Stimulated activated effector memory CD8-positive, alpha-beta T cell treated with anti-CD3 and anti-CD28 coated beads, Interleukin-12 subunit alpha, Interleukin-12 subunit beta, amount 100 ng/mL, for 72 hours (primary cell): ENCODE measurements around the gene ATP2B3.
A peak's percentile ranks its signal among the peaks of the same experiment; 100 is the strongest.

Experiments used
- ATAC-seq: fragments of 150-1000 bp; cut with Tn5 transposase; 2 replicates; pipeline ENCODE4 v1.10.0; 2021
- DNase-seq, 2 donors: peaks; one replicate each; pipeline ENCODE4 v3.0.0; 2021 to 2022; ENCODE audit warnings: low spot score in 2 of 2
- H3K27ac Mint-ChIP-seq: one replicate; pipeline ENCODE4 v1.8.0; 2022; ENCODE audit warnings: mild to moderate bottlenecking, mixed read lengths
- H3K36me3 Mint-ChIP-seq: one replicate; pipeline ENCODE4 v1.8.0; 2022; ENCODE audit warnings: mild to moderate bottlenecking, mixed read lengths
- H3K4me1 Mint-ChIP-seq: one replicate; pipeline ENCODE4 v1.8.0; 2022; ENCODE audit warnings: mixed read lengths
- H3K4me3 Mint-ChIP-seq: one replicate; pipeline ENCODE4 v1.8.0; 2022; ENCODE audit warnings: mild to moderate bottlenecking, mixed read lengths
- H3K9me3 Mint-ChIP-seq: one replicate; pipeline ENCODE4 v1.8.0; 2022; ENCODE audit warnings: mixed read lengths

The ATP2B3 gene

GRCh38 chrX:153517423-153517822, at the start of gene ATP2B3:
TSS of gene ATP2B3 (plus strand) at chrX:153517642. CDS start at chrX:153536248, 18,606 bp downstream.
- ATAC-seq (no peak), DNase-seq (no peak)
- Mint-ChIP-seq H3K4me3 (no peak within 1 kb of the TSS), H3K4me1 (no peaks in the 10 kb centered on the region), H3K36me3 (no peaks in the 10 kb centered on the region), H3K27ac (no peak within 1 kb of the TSS), H3K9me3 (no peaks in the 10 kb centered on the region)

- Mint-ChIP-seq H3K4me3 (no peak overlapping the region), H3K4me1 (peaks cover 12% of the 10 kb centered on the region), H3K27ac (no peak overlapping the region), H3K36me3 (peaks cover 30% of the 10 kb centered on the region), H3K9me3 (no peaks in the 10 kb centered on the region)
- DNase-seq, result no peak
- ATAC-seq, result no peak
Measured at GRCh38 chrX:153468008-153468580, 49.3 kb upstream of the ATP2B3 start.

GRCh38 chrX:153469811-153470410, 47.5 kb upstream of the ATP2B3 start:
- Mint-ChIP-seq H3K4me1 (peaks cover 12% of the 10 kb centered on the region), H3K27ac (no peak overlapping the region), H3K9me3 (no peaks in the 10 kb centered on the region), H3K4me3 (peak overlapping the region; percentile 66), H3K36me3 (peaks cover 21% of the 10 kb centered on the region)
- DNase-seq (no peak), ATAC-seq (peak; percentile 52)

GRCh38 chrX:153470411-153471363, 46.8 kb upstream of the ATP2B3 start, which contains the start of gene HAUS7:
TSS of gene HAUS7 (minus strand) at chrX:153470576. CDS start at chrX:153470557, 19 bp downstream.
- Mint-ChIP-seq H3K9me3 (no peaks in the 10 kb centered on the region), H3K36me3 (peaks cover 13% of the 10 kb centered on the region), H3K4me3 (peak within 1 kb of the TSS; percentile 66), H3K4me1 (peaks cover 12% of the 10 kb centered on the region), H3K27ac (no peak within 1 kb of the TSS)
- peak; percentile 88 for ATAC-seq
- peak; percentile 74 to 88 for DNase-seq

- no peak for ATAC-seq
- Mint-ChIP-seq H3K9me3 (no peaks in the 10 kb centered on the region), H3K4me3 (no peak overlapping the region)
Measured at GRCh38 chrX:153471663-153472280, 45.7 kb upstream of the ATP2B3 start.

GRCh38 chrX:153473126-153473525, 44.3 kb upstream of the ATP2B3 start:
- Mint-ChIP-seq H3K9me3 (no peaks in the 10 kb centered on the region), H3K4me1 (peaks cover 4% of the 10 kb centered on the region), H3K4me3 (peak overlapping the region; percentile 36), H3K27ac (peak overlapping the region; percentile 81), H3K36me3 (no peaks in the 10 kb centered on the region)
- no peak for DNase-seq
- no peak for ATAC-seq

More at GRCh38 chrX:153471663-153472280, 45.7 kb upstream of the ATP2B3 start:
- H3K36me3 Mint-ChIP-seq, result peaks cover 9% of the 10 kb centered on the region
- DNase-seq, result no peak
- peaks cover 12% of the 10 kb centered on the region for H3K4me1 Mint-ChIP-seq
- no peak overlapping the region for H3K27ac Mint-ChIP-seq

GRCh38 chrX:153474266-153474665, 43.2 kb upstream of the ATP2B3 start:
- Mint-ChIP-seq H3K4me1 (peaks cover 4% of the 10 kb centered on the region), H3K27ac (no peak overlapping the region), H3K9me3 (no peaks in the 10 kb centered on the region), H3K4me3 (peak overlapping the region; percentile 25), H3K36me3 (no peaks in the 10 kb centered on the region)
- ATAC-seq (no peak), DNase-seq (no peak)

- Mint-ChIP-seq H3K36me3 (no peaks in the 10 kb centered on the region), H3K9me3 (no peaks in the 10 kb centered on the region), H3K4me3 (peak overlapping the region; percentile 25), H3K4me1 (peaks cover 4% of the 10 kb centered on the region), H3K27ac (no peak overlapping the region)
- ATAC-seq (no peak), DNase-seq (no peak)
Measured at GRCh38 chrX:153474718-153475117, 42.7 kb upstream of the ATP2B3 start.

GRCh38 chrX:153475271-153475670, 42.2 kb upstream of the ATP2B3 start:
- ATAC-seq (no peak), DNase-seq (no peak)
- Mint-ChIP-seq H3K36me3 (no peaks in the 10 kb centered on the region), H3K27ac (no peak overlapping the region), H3K9me3 (no peaks in the 10 kb centered on the region), H3K4me1 (peaks cover 4% of the 10 kb centered on the region), H3K4me3 (no peak overlapping the region)

GRCh38 chrX:153475751-153476281, 41.6 kb upstream of the ATP2B3 start:
- H3K4me1 Mint-ChIP-seq, result peaks cover 4% of the 10 kb centered on the region
- H3K4me3 Mint-ChIP-seq, result no peak overlapping the region
- no peak for DNase-seq
- H3K36me3 Mint-ChIP-seq, result no peaks in the 10 kb centered on the region
- H3K9me3 Mint-ChIP-seq, result no peaks in the 10 kb centered on the region
- H3K27ac Mint-ChIP-seq, result peak overlapping the region; percentile 56
- ATAC-seq, result no peak

- no peak for DNase-seq
- Mint-ChIP-seq H3K4me1 (no peaks in the 10 kb centered on the region), H3K4me3 (no peak overlapping the region), H3K36me3 (no peaks in the 10 kb centered on the region), H3K9me3 (no peaks in the 10 kb centered on the region), H3K27ac (no peak overlapping the region)
- ATAC-seq, result no peak
Measured at GRCh38 chrX:153476666-153477363, 40.6 kb upstream of the ATP2B3 start.

GRCh38 chrX:153477364-153477857, 40.0 kb upstream of the ATP2B3 start:
- no peaks in the 10 kb centered on the region for H3K9me3 Mint-ChIP-seq
- H3K4me3 Mint-ChIP-seq, result no peak overlapping the region
- H3K27ac Mint-ChIP-seq, result no peak overlapping the region
- ATAC-seq (no peak), DNase-seq (no peak)
- no peaks in the 10 kb centered on the region for H3K36me3 Mint-ChIP-seq
- no peaks in the 10 kb centered on the region for H3K4me1 Mint-ChIP-seq

GRCh38 chrX:153477901-153478300, 39.5 kb upstream of the ATP2B3 start:
- Mint-ChIP-seq H3K36me3 (no peaks in the 10 kb centered on the region), H3K27ac (peak overlapping the region; percentile 26), H3K9me3 (no peaks in the 10 kb centered on the region), H3K4me1 (no peaks in the 10 kb centered on the region), H3K4me3 (no peak overlapping the region)
- DNase-seq (no peak), ATAC-seq (no peak)

GRCh38 chrX:153478746-153479145, 38.7 kb upstream of the ATP2B3 start:
- H3K9me3 Mint-ChIP-seq, result no peaks in the 10 kb centered on the region
- no peak for ATAC-seq
- H3K4me1 Mint-ChIP-seq, result no peaks in the 10 kb centered on the region
- no peak overlapping the region for H3K4me3 Mint-ChIP-seq
- no peaks in the 10 kb centered on the region for H3K36me3 Mint-ChIP-seq
- no peak overlapping the region for H3K27ac Mint-ChIP-seq
- DNase-seq, result no peak
